PC-3 (cell line): ENCODE measurements around the gene EFHC1. TPM values are rescaled to one million over a fixed set of nuclear protein-coding genes. Genes with fewer than 3 reads are reported as not detected.

Source experiments
- ATAC-seq: fragments of 200-7000 bp; cut with Tn5 transposase; 2 replicates; pipeline ENCODE4 v1.9.1; 2020; ENCODE audit warnings: mild to moderate bottlenecking, moderate library complexity
- BruUV-seq: library from RNA; stranded (reverse); fragments of 400-500 nt; replicated peaks from 2 replicates; lab custom pipeline; 2021; lab: Mats Ljungman, UMichigan
- CTCF ChIA-PET: fragments of 300-600 bp; sonication (Branson Sonifier 250); formaldehyde crosslinking; loops from one replicate; lab custom pipeline; 2022; ENCODE audit warnings: antibody characterized with exemption; lab: Charles Lee
- POLR2A ChIA-PET: fragments of 300-600 bp; sonication (Branson Sonifier 250); formaldehyde crosslinking; loops from one replicate; lab custom pipeline; 2022; ENCODE audit warnings: antibody characterized with exemption; ENCODE audit not compliant: unreplicated experiment; lab: Charles Lee
- DNase-seq: peaks from one replicate; pipeline ENCODE4 v3.0.0-alpha.2; 2015
- H2AFZ ChIP-seq: fragments of 300-600 bp; sonication (generic); 2 replicates; pipeline ENCODE4 v1.6.0; 2016; ENCODE audit warnings: antibody characterized with exemption, low read length
- H3F3A ChIP-seq: fragments of 300-600 bp; sonication (generic); one replicate; pipeline ENCODE4 v1.6.0; 2017; ENCODE audit warnings: antibody characterized with exemption, low read length, control low read depth, mild to moderate bottlenecking; ENCODE audit not compliant: unreplicated experiment
- H3K27ac ChIP-seq: fragments of 300-600 bp; sonication (generic); 2 replicates; pipeline ENCODE4 v1.5.1; 2016; ENCODE audit warnings: mild to moderate bottlenecking, low read length
- H3K27me3 ChIP-seq: fragments of 300-600 bp; sonication (generic); 2 replicates; pipeline ENCODE4 v1.6.1; 2016; ENCODE audit warnings: low read length, mixed read lengths
- H3K36me3 ChIP-seq: fragments of 300-600 bp; sonication (generic); 2 replicates; pipeline ENCODE4 v1.6.1; 2016; ENCODE audit warnings: low read depth, mixed run types, low read length, mixed read lengths
- H3K4me1 ChIP-seq: fragments of 300-600 bp; sonication (generic); 2 replicates; pipeline ENCODE4 v1.5.1; 2016; ENCODE audit warnings: low read length; ENCODE audit not compliant: insufficient read depth
- H3K4me2 ChIP-seq: fragments of 300-600 bp; sonication (generic); 2 replicates; pipeline ENCODE4 v1.6.0; 2016; ENCODE audit warnings: low read length
- H3K4me3 ChIP-seq: fragments of 300-600 bp; sonication (generic); 2 replicates; pipeline ENCODE4 v1.5.1; 2016; ENCODE audit warnings: mild to moderate bottlenecking, low read length, mixed read lengths
- H3K79me2 ChIP-seq: fragments of 300-600 bp; sonication (generic); 2 replicates; pipeline ENCODE4 v1.6.1; 2017; ENCODE audit warnings: low read length, mixed read lengths
- H3K9ac ChIP-seq: fragments of 300-600 bp; sonication (generic); 2 replicates; pipeline ENCODE4 v1.6.0; 2016; ENCODE audit warnings: mild to moderate bottlenecking, low read length
- H3K9me2 ChIP-seq: fragments of 300-600 bp; sonication (generic); replicated peaks from 2 replicates; pipeline ENCODE4 v1.6.1; 2016; ENCODE audit warnings: mixed run types, low read length, mixed read lengths
- H3K9me3 ChIP-seq: fragments of 300-600 bp; sonication (generic); 2 replicates; pipeline ENCODE4 v1.6.1; 2016; ENCODE audit warnings: low read length, mixed read lengths
- H4K20me1 ChIP-seq: fragments of 300-600 bp; sonication (generic); 2 replicates; pipeline ENCODE4 v1.6.1; 2016; ENCODE audit warnings: low read length, mixed read lengths
- CTCF ChIP-seq: fragments of 300-600 bp; sonication (generic); conservative IDR thresholded peaks from 2 replicates; pipeline ENCODE4 v1.5.1; 2017; ENCODE audit warnings: antibody characterized with exemption, low read depth, mild to moderate bottlenecking, low read length
- EZH2 ChIP-seq: fragments of 300-600 bp; sonication (generic); IDR thresholded peaks from one replicate; pipeline ENCODE4 v1.6.1; 2017; ENCODE audit warnings: antibody characterized with exemption, mild to moderate bottlenecking, low read length; ENCODE audit not compliant: unreplicated experiment
- EZH2phosphoT487 ChIP-seq: fragments of 300-600 bp; sonication (generic); IDR thresholded peaks from 2 replicates; pipeline ENCODE4 v1.6.1; 2018; ENCODE audit warnings: mild to moderate bottlenecking, antibody characterized with exemption, low read length, borderline replicate concordance
- intact Hi-C: fragments of 100-400 bp; cut with micrococcal nuclease; formaldehyde crosslinking; loops from 2 replicates; pipeline ENCODE4 v1.9.0; 2023
- total RNA-seq: library from RNA; depleted of rRNA; stranded (reverse); fragments of >200 nt; gene quantifications from 2 replicates; pipeline ENCODE4 v1.2.3, GENCODE V29; 2014

The EFHC1 gene
- total RNA-seq, 1 experiment from 2014 or later = 22.4 TPM

- ChIA-PET POLR2A (no interaction called here), CTCF (no interaction called here)
- intact Hi-C loops = no loop called here
- no peak for TF ChIP-seq CTCF
- ATAC-seq = no peak
- Histone ChIP-seq H3K9ac (no peak overlapping the region), H3F3A (no peaks in the 10 kb centered on the region), H2AFZ (no peak overlapping the region), H3K4me1 (peaks cover 10% of the 10 kb centered on the region; the same call in 1 of the 2 replicates), H3K4me2 (no peak overlapping the region), H3K79me2 (no peaks in the 10 kb centered on the region), H3K4me3 (no peak overlapping the region), H4K20me1 (no peaks in the 10 kb centered on the region), H3K36me3 (peaks cover 10% of the 10 kb centered on the region; the same call in 1 of the 2 replicates), H3K27ac (no peak overlapping the region), H3K9me3 (no peaks in the 10 kb centered on the region), H3K27me3 (no peaks in the 10 kb centered on the region), H3K9me2 (no peaks in the 10 kb centered on the region)
- no peak for DNase-seq
- BruUV-seq = no TSS peak
Observed at GRCh38 chr6:52530351-52530750, 110.2 kb downstream of the EFHC1 start.

DNA sequence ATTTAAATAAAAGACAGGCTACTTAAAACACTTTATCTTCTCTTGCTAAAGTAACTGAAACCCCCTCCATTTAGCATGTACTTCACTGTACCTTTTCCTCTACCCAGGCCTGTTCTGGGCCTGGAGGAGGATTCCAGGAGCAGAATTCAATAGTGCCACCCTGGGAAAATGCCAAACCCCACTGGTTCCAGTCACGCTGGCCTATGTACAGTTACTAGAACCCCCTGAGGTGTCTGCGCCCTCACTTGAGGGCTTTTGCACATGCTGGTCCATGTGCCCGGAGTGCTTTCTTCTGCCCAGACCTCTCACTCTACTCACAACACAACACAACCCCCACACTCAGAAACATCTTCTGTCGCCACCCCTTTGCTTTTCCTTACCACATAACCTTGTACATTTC is 111.3 kb downstream of the EFHC1 start:
- CTCF ChIA-PET = no interaction called here
- Histone ChIP-seq H3K79me2 (no peaks in the 10 kb centered on the region), H3K36me3 (peaks cover 10% of the 10 kb centered on the region; the same call in 1 of the 2 replicates)

GRCh38 chr6:52531834-52532233 is 111.7 kb downstream of the EFHC1 start:
- H3K4me1 ChIP-seq = peaks cover 10% of the 10 kb centered on the region; the same call in 1 of the 2 replicates
- ChIA-PET CTCF (no interaction called here), POLR2A (no interaction called here)
- no TSS peak for BruUV-seq
- H3K79me2 ChIP-seq = no peaks in the 10 kb centered on the region
- H2AFZ ChIP-seq = no peak overlapping the region
- no peaks in the 10 kb centered on the region for H3K27me3 ChIP-seq
- ATAC-seq (no peak), DNase-seq (no peak)
- no peaks in the 10 kb centered on the region for H4K20me1 ChIP-seq
- H3K9me3 ChIP-seq = no peaks in the 10 kb centered on the region
- no peak overlapping the region for H3K9ac ChIP-seq
- H3K4me3 ChIP-seq = no peak overlapping the region
- H3K36me3 ChIP-seq = peaks cover 10% of the 10 kb centered on the region; the same call in 1 of the 2 replicates
- H3K27ac ChIP-seq = no peak overlapping the region
- TF ChIP-seq EZH2phosphoT487 (no peak), CTCF (no peak), EZH2 (no peak)
- H3F3A ChIP-seq = no peaks in the 10 kb centered on the region
- intact Hi-C loops = no loop called here
- no peak overlapping the region for H3K4me2 ChIP-seq
- no peaks in the 10 kb centered on the region for H3K9me2 ChIP-seq

More for the DNA sequence above, 111.3 kb downstream of the EFHC1 start:
- Histone ChIP-seq H3F3A (no peaks in the 10 kb centered on the region), H2AFZ (no peak overlapping the region), H4K20me1 (no peaks in the 10 kb centered on the region), H3K9me2 (no peaks in the 10 kb centered on the region), H3K27ac (no peak overlapping the region), H3K4me2 (no peak overlapping the region), H3K27me3 (no peaks in the 10 kb centered on the region), H3K9me3 (no peaks in the 10 kb centered on the region), H3K4me1 (peaks cover 10% of the 10 kb centered on the region; the same call in 1 of the 2 replicates), H3K9ac (no peak overlapping the region), H3K4me3 (no peak overlapping the region)
- intact Hi-C loops = no loop called here
- BruUV-seq = no TSS peak
- DNase-seq (no peak), ATAC-seq (no peak)
- TF ChIP-seq EZH2 (no peak), EZH2phosphoT487 (no peak), CTCF (no peak)
- POLR2A ChIA-PET = no interaction called here
